GM12892 (cell line): ENCODE data around the gene TENM4.

ENCODE experiments used
- POLR2A ChIP-seq: IDR thresholded peaks from 2 replicates; pipeline ENCODE4 v1.6.1; 2011; ENCODE audit warnings: low read depth, low read length, control low read depth
- POLR2AphosphoS5 ChIP-seq: IDR thresholded peaks from 2 replicates; pipeline ENCODE4 v1.6.1; 2011; ENCODE audit warnings: low read depth, low read length, control low read depth
- TAF1 ChIP-seq: IDR thresholded peaks from 2 replicates; pipeline ENCODE4 v1.6.1; 2011; ENCODE audit warnings: low read depth, mild to moderate bottlenecking, control low read depth, low read length, borderline replicate concordance

GRCh38 chr11:79377406-79377805 is 63.4 kb downstream of the TENM4 start:
- no peak for TF ChIP-seq POLR2AphosphoS5
- no peak for TF ChIP-seq POLR2A
- TF ChIP-seq TAF1: no peak
